Ishikawa (cell line): ENCODE measurements around the gene CHCHD3.

Experiments used
- CEBPB ChIP-seq: IDR thresholded peaks from 2 replicates; pipeline ENCODE4 v1.6.1; 2012
- EGR1 ChIP-seq: IDR thresholded peaks from 2 replicates; pipeline ENCODE4 v1.6.1; 2012
- EP300 ChIP-seq: IDR thresholded peaks from 2 replicates; pipeline ENCODE4 v1.6.1; 2012; ENCODE audit warnings: borderline replicate concordance
- FOXM1 ChIP-seq: IDR thresholded peaks from 2 replicates; pipeline ENCODE4 v1.6.1; 2012; ENCODE audit warnings: low read depth, borderline replicate concordance
- MAX ChIP-seq: IDR thresholded peaks from 2 replicates; pipeline ENCODE4 v1.6.1; 2012
- TAF1 ChIP-seq: IDR thresholded peaks from 2 replicates; pipeline ENCODE4 v1.6.1; 2012; ENCODE audit warnings: low read depth, mild to moderate bottlenecking
- TEAD4 ChIP-seq: IDR thresholded peaks from 2 replicates; pipeline ENCODE4 v1.6.1; 2012
- USF1 ChIP-seq: IDR thresholded peaks from 2 replicates; pipeline ENCODE4 v1.6.1; 2012

- no peak; the same call in 1 of the 2 replicates for TF ChIP-seq TAF1
- no peak for TF ChIP-seq EGR1
- TF ChIP-seq EP300: no peak
- peak; percentile 80 for TF ChIP-seq MAX
- peak; percentile 94 for TF ChIP-seq USF1
- TF ChIP-seq CEBPB: no peak
- TF ChIP-seq FOXM1: no peak
- TF ChIP-seq TEAD4: peak; percentile 88
These were observed at the start of gene CHCHD3 for GRCh38 chr7:133081599-133082389.
